ENCODE measurements around the gene XCR1. TPM values are rescaled to one million over a fixed set of nuclear protein-coding genes. Genes with fewer than 3 reads are reported as not detected.

XCR1 gene
- total RNA-seq, 2 donors from 2014 or later: not detected

Other genes with a start within 250 kb of the XCR1 start
- gene SLC6A20, start 230.9 kb downstream of the XCR1 start, total RNA-seq: not detected
- 1 to 10 TPM; 2.3 to 4.0 TPM for gene LZTFL1, start 185.4 kb downstream of the XCR1 start, total RNA-seq
- gene CCR9, start 140.9 kb downstream of the XCR1 start, total RNA-seq: not detected
- gene CXCR6, start 84.0 kb downstream of the XCR1 start, total RNA-seq: 1 to 10 TPM; 1.0 to 1.8 TPM
- gene FYCO1, start 31.7 kb downstream of the XCR1 start, total RNA-seq: 10 to 100 TPM in 1 of 2 donors, 1 to 10 TPM in 1; 4.4 to 18.1 TPM
- under 1 TPM in 1 of 2 donors, not detected in 1; 0.19 TPM for gene CCR1, start 180.8 kb upstream of the XCR1 start, total RNA-seq
- not detected for gene CCR3, start 215.0 kb upstream of the XCR1 start, total RNA-seq

All from activated naive CD4-positive, alpha-beta T cell treated with anti-CD3 and anti-CD28 coated beads, Interleukin-2, amount 50 U/mL, for 72 hours (primary cell).